BE2C (cell line): ENCODE measurements around the gene RAET1L.
A peak's percentile ranks its signal among the peaks of the same experiment; 100 is the strongest.
"Not testable (repeated sequence)": the region's sequence is repeated elsewhere in the genome, so short reads cannot be mapped to it uniquely, and the experiment has no call there.

Experiments used
- DNase-seq: peaks from one replicate; pipeline ENCODE4 v3.0.0-alpha.2; 2020
- H3K27me3 ChIP-seq: fragments of 250-450 bp; sonication (Bioruptor Pico); 2 replicates; pipeline ENCODE4 v1.5.1; 2020; ENCODE audit warnings: mild to moderate bottlenecking
- H3K36me3 ChIP-seq: fragments of 250-450 bp; sonication (Bioruptor Pico); 2 replicates; pipeline ENCODE4 v1.5.1; 2020; ENCODE audit warnings: mild to moderate bottlenecking
- H3K4me1 ChIP-seq: fragments of 250-450 bp; sonication (Bioruptor Pico); 2 replicates; pipeline ENCODE4 v1.5.1; 2020
- H3K4me3 ChIP-seq: 2 replicates; pipeline ENCODE4 v1.5.1; 2011; ENCODE audit warnings: low read depth, low read length
- H3K9me3 ChIP-seq: fragments of 250-450 bp; sonication (Bioruptor Pico); 2 replicates; pipeline ENCODE4 v1.5.1; 2020
- TF ChIP-seq, protein P1 (sequence below): IDR thresholded peaks from 2 replicates; pipeline ENCODE4 v1.5.1; 2012; ENCODE audit warnings: mild to moderate bottlenecking, low read depth, low read length

Gene RAET1L

DNA sequence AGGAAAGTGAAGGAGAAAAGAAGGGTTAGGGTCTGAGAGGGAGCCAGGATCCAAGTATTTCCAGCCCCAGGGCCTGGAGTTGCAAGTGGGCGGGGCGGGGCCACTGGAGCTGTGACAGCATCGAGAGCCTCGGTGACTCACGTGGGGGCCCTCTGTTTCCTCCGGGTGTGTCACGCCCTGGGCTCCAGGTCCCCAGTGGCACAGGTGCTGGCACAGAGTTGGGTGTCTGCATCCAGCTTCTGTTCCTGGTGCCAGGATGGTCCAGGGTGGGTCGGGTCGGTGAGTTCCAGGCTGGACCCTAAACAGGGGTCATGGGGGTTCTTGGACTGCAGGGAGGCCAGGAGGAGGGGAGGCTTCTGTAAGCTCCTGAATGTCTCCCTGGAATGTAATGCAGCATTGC lies 16.7 kb downstream of the RAET1L start:
- H3K27me3 ChIP-seq: peaks cover 41% of the 10 kb centered on the region
- TF ChIP-seq, protein P1, sequence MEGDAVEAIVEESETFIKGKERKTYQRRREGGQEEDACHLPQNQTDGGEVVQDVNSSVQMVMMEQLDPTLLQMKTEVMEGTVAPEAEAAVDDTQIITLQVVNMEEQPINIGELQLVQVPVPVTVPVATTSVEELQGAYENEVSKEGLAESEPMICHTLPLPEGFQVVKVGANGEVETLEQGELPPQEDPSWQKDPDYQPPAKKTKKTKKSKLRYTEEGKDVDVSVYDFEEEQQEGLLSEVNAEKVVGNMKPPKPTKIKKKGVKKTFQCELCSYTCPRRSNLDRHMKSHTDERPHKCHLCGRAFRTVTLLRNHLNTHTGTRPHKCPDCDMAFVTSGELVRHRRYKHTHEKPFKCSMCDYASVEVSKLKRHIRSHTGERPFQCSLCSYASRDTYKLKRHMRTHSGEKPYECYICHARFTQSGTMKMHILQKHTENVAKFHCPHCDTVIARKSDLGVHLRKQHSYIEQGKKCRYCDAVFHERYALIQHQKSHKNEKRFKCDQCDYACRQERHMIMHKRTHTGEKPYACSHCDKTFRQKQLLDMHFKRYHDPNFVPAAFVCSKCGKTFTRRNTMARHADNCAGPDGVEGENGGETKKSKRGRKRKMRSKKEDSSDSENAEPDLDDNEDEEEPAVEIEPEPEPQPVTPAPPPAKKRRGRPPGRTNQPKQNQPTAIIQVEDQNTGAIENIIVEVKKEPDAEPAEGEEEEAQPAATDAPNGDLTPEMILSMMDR: no peak
- no peaks in the 10 kb centered on the region for H3K4me1 ChIP-seq
- peak; percentile 30 for DNase-seq
- H3K36me3 ChIP-seq: no peaks in the 10 kb centered on the region
- H3K4me3 ChIP-seq: no peak overlapping the region
- no peaks in the 10 kb centered on the region for H3K9me3 ChIP-seq

GRCh38 chr6:150006961-150007464 lies 18.3 kb downstream of the RAET1L start:
- H3K4me3 ChIP-seq: no peak overlapping the region
- no peaks in the 10 kb centered on the region for H3K4me1 ChIP-seq
- no peak for DNase-seq
- peaks cover 27% of the 10 kb centered on the region for H3K27me3 ChIP-seq
- H3K9me3 ChIP-seq: no peaks in the 10 kb centered on the region
- H3K36me3 ChIP-seq: no peaks in the 10 kb centered on the region
- TF ChIP-seq, protein P1: peak; percentile 55

DNA sequence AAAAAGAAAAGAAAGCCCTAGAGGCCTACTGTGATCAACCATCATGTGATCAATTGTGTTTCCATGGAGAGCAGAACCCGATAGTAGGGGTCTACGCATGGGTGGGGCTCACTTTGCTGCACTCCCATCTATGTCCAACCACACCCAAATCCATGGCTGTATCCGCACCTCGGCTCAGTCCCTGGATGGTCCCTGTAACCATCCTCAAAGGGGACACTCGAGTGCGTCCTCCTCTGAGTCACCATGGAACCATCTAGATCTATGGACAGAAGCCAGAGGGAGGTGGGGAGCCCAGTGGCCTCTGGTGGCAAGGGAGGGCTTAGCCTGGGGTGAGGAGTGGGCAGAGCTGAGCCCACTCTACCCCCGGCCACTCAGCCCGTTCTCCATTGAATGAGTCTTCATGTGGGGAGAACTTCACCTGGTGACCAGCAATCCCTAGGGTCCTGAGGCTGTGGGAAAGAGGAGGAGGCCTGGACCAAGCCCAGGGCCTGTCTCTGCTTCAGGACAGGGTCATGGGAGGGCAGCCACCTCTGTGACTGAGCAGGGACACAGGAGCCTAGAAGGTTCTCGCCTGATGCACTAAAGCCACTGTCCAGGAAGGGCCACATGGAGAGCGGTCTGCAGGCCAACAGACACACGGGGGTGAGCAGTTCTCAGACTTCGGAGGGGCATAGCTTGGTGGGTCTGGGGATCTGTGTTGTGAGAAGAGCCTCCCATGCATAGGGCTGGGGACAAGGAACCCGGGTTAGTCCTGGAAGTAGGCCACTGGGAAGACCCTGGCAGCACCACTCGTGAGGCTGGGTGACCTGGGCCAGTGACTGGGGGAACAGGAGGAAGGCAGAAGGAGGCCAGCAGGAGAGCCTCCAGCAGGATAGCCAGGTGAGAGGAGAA lies 19.3 kb downstream of the RAET1L start:
- Histone ChIP-seq H3K4me3 (peak overlapping the region; percentile 64), H3K27me3 (peaks cover 18% of the 10 kb centered on the region), H3K4me1 (no peaks in the 10 kb centered on the region), H3K9me3 (no peaks in the 10 kb centered on the region), H3K36me3 (no peaks in the 10 kb centered on the region)
- TF ChIP-seq, protein P1: no peak
- DNase-seq: no peak

GRCh38 chr6:150004783-150005717 lies 20.3 kb downstream of the RAET1L start:
- H3K4me1 ChIP-seq: no peaks in the 10 kb centered on the region
- peak; percentile 95 for DNase-seq
- peak overlapping the region; percentile 64 for H3K4me3 ChIP-seq
- peaks cover 17% of the 10 kb centered on the region for H3K27me3 ChIP-seq
- TF ChIP-seq, protein P1: no peak
- H3K36me3 ChIP-seq: no peaks in the 10 kb centered on the region
- no peaks in the 10 kb centered on the region for H3K9me3 ChIP-seq

GRCh38 chr6:150004101-150004782 lies 21.1 kb downstream of the RAET1L start:
- Histone ChIP-seq H3K4me3 (peak overlapping the region; percentile 64), H3K27me3 (peaks cover 12% of the 10 kb centered on the region), H3K9me3 (no peaks in the 10 kb centered on the region), H3K4me1 (no peaks in the 10 kb centered on the region), H3K36me3 (no peaks in the 10 kb centered on the region)
- no peak for DNase-seq
- TF ChIP-seq, protein P1: no peak

DNA sequence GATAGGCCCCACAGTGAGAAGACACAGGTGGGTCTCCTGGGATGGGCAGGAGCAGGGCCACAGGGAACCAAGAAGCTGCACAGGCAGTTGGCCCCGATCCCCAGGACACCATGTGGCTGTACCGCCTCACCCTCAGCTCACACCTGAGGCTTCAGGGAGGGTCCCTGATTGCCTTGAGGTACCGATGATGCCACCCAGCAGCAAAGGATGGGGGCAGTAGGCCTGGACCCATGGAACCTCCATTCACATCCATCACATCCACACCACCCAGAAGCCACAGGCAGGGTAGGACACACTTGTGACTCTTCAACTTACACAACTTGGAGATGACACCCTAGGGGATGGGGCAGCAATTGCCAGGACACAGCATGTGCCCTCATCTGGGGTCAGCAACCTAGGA lies 21.7 kb downstream of the RAET1L start:
- not testable (repeated sequence) for H3K9me3 ChIP-seq, H3K4me3 ChIP-seq, DNase-seq, H3K4me1 ChIP-seq, H3K27me3 ChIP-seq, H3K36me3 ChIP-seq
